Activated CD4-positive, alpha-beta T cell treated with anti-CD3 and anti-CD28 coated beads, Interleukin-2, Interleukin-6, amounts not matched to agents 100 ng/mL and 50 ng/mL, durations not matched to agents 16 hours and 8 hours (primary cell): ENCODE data around the gene TK2.
"Not testable (repeated sequence)": the region's sequence is repeated elsewhere in the genome, so short reads cannot be mapped to it uniquely, and the experiment has no call there.

Experiments used
- DNase-seq: peaks from one replicate; pipeline ENCODE4 v3.0.0-alpha.2; 2020

The TK2 gene

DNA sequence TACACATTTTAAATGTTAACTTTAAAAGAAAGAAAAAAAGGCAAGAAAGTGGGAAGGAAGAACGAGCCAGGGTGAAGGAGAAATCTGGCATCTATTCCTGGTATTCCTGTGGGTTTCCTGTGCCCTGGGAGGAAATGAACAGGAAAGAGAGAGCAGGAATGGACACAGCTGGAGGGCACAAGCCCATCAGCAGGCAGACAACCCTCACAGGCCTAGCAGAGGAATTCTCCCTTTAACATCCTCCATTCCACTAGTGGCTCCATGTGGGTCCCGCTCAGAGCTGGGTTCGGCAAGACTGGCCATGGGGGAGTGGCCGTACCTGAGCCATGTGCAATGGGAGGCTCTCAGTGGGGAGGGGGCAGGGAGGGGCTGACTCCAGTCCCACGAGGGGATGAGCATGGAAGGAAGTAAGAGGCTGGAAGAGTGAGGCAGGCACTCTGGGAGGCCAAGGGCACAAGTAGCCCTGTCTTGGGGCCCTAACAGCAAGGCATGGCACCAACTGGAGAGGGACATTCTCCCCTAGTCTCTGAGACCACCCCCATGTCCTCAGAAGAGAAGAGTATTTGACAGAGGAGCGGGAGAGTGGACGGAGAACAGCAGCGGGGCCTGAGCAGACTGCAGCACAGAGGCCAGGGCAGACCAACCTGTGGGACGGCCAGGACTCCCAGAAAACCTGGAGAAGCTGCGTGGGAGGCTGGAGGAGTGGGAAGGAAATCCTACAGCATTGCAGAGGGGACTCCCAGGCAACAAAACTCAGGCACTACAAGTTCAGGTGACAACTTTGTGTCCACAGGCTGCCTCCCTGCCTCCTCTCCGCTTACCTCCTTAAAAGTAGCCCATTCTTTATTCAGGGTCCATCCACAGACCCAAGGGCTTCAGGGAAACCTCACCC, 30.2 kb downstream of the TK2 start:
- DNase-seq, result no peak

- peak; percentile 36 for DNase-seq
Observed at GRCh38 chr16:66517586-66518263, 32.2 kb downstream of the TK2 start.

DNA sequence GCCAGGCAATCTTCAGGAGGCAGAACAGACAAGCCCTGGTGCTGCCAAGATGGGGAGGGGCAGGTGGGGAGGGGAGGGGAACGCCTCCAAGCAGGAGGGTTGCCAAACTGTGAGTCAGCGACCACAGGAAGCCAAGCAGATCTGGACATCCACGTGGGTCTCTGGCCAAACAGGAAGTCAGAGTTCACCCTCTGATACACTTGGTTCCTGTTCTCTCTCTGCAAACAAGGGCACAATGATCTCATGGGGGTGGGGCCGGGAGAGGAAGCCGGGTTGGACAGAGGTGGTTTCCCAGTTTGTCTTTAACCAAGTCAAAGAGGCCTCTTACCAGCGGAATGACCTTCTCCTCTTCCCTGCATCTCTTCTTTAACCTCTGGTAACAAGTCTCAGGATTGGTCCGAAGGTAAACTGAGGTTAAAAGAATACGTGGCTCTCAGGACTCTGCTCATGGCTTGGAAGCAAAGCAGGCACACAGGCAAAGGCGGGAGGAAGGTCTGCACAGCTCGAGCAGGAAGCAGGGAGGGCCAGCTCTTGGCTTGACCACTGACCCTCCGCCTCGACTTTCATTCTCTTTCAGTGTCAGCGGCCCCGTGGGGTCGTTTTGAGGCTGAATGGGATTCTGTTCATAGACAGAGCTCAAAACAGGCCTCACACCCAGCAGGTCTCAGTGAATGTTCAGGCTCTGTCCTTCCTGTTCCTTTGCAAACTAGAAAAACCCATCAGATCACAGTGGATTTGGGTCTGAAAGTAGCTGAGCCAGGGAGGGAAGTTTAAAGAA, 32.9 kb downstream of the TK2 start:
- peak; percentile 95 for DNase-seq

DNA sequence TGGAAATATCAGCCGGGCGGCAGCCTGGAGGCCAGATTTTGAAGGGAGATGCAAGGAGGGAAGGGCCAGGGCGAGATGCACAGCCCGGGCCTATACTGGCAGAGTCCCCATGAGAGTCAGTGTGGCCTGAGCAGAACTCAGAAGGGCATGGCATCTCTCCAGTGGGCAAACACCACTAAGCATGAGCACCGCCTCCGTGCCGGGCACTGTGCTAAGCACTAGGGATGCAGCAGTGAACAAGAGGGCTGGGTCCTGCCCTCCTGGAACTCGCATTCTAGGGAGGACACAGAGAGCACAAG, 33.5 kb downstream of the TK2 start:
- no peak for DNase-seq

GRCh38 chr16:66515596-66516508, 34.1 kb downstream of the TK2 start:
- peak; percentile 67 for DNase-seq

DNA sequence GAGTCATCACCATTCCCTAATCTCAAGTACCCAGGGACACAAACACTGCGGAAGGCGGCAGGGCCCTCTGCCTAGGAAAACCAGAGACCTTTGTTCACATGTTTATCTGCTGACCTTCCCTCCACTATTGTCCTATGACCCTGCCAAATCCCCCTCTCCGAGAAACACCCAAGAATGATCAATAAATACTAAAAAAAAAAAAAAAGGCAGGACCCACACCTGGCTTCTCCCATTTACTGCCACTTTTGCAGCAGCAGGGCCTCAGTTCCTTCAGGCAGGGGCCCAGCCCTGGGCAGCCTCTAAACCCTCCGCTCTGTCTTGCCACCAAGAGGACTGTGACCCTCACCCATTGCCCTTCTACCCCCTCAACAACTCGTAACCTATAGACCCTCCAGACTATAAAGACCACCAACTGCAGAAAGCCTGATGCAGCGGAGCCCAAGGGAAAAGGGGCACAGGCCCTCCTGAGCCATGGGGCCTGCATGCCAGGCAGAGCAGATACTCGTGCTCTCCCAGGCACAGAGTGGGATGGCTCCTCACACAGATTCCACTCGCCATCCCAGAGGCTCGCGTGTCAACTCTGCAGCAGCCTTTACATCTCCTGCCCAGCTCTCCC, 34.8 kb downstream of the TK2 start:
- DNase-seq, result not testable (repeated sequence)

- DNase-seq, result not testable (repeated sequence)
Observed at GRCh38 chr16:66514391-66514790, 35.5 kb downstream of the TK2 start.

GRCh38 chr16:66513111-66513723, 36.7 kb downstream of the TK2 start:
- DNase-seq, result no peak

DNA sequence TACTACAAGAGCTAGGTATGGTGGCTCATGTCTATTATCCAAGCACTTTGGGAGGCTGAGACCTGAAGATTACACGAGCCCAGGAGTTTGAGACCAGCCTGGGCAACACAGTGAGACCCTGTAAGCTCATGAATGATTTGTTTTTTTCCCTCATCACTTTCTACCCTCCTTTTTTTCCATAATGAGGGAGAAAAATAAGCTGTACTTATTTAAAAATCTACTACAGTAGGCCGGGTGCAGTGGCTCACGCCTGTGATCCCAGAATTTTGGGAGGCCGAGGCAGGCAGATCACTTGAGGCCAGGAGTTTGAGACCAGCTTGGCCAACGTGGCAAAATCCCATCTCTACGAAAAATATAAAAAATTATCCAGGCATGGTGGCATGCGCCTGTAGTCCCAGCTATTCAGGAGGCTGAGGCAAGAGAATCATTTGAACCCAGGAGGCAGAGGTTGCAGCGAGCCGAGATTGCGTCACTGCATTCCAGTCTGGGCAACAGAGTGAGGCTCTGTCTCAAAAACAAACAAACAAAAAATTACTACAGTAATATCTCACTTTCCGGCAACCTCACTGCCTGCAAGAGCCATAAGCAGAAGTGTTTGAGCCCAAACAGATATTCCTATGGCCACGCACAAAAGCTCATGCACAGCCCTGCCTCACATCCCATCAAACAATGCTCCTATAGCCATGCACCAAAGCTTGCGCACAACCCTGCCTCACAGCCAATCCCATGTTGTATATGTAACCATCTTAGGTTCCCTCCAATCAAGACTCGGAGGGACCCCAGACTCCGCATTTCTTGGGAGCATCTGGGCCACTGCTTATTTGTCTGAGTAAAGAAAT, 37.4 kb downstream of the TK2 start:
- no peak for DNase-seq

GRCh38 chr16:66511602-66512271, 38.2 kb downstream of the TK2 start:
- DNase-seq, result no peak

DNA sequence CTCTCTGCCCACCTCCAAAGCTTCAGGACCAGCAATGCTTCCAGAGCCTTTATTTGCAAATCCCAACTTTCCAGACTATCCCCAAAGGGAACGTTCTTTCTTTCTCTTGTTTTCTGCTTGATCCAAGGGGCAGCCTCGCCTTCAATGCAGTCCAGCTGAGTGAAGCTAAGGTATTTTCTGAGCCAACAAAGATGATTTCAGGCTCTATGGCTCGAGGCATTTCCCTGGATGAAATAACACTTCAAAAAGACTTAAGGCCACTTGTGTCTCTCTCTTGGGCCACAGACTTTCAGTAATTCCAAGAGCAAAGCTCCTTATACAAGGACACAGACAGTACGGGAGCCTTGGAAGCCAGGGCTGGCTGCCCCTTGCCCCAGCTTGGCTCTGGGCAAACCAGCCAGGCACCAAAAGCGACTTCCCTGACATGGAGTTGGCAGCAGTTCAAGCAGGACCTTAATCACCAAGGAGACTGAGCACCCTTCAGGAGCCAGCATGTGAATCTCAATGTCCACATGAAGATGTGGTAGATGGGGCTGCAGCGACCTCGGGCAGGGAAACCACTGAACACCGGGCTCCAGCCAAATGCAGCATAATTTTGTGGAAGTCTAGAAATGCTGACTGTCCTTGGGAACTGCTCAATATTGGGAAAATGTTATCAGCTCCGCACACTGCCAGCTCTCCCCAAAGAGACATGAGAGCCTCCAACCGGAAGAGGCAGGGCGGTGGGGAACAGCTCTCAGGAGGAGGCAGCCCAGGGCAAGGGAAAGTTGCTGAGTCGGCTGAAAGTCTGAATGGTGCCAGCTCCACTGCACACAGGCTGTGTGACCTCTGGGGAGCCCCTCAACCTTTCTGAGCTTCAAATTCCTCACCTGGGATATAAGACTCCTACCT, 39.0 kb downstream of the TK2 start:
- no peak for DNase-seq

DNA sequence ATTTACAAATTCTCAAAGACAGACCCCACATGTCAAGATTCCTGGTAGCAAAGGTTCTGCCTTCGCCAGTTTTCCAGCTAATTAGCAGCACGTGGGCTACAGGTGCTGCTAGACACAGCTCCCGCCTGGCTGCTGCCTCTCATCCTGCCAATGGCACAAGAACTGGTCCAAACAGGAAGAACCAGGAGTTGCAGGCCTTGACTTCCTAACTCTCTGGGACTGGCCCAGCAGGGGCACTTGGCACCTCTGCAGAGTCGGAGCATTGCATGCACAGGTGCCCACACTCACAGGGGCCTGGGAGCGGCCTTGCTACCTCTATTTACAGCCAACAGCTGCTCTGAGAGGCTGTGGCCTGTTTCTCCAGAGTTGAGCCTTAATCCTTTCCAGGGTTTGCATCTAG, 39.6 kb downstream of the TK2 start:
- DNase-seq, result no peak

- no peak for DNase-seq
Observed at GRCh38 chr16:66509576-66509975, 40.3 kb downstream of the TK2 start.

DNA sequence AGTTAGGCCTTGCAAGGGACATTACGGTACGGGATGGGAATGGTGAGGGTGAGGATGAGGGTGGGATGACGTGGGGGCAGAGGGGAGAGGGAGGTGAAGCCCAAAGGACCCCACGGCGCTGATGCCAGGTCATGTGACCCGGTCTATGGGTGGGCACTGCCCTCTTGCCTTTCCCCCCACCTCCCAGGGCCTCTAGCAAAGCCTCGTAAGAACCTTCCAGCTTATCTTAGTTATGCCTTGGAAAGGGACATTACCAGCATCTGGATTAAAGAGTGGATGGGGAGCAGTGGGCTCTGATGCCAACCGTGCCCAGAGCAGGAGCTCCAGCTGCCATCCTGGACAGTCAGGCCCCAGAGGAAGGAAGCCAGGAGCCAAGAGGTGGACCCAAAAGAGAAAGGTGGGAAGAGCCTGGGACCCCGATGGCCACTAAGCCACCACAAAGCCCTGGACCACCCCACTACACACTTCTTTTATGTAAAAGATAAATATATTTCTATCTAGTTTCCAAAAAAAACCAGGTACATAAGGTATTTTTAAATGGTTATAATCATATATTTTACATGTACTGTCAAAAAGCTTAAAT, 40.9 kb downstream of the TK2 start:
- DNase-seq, result no peak

DNA sequence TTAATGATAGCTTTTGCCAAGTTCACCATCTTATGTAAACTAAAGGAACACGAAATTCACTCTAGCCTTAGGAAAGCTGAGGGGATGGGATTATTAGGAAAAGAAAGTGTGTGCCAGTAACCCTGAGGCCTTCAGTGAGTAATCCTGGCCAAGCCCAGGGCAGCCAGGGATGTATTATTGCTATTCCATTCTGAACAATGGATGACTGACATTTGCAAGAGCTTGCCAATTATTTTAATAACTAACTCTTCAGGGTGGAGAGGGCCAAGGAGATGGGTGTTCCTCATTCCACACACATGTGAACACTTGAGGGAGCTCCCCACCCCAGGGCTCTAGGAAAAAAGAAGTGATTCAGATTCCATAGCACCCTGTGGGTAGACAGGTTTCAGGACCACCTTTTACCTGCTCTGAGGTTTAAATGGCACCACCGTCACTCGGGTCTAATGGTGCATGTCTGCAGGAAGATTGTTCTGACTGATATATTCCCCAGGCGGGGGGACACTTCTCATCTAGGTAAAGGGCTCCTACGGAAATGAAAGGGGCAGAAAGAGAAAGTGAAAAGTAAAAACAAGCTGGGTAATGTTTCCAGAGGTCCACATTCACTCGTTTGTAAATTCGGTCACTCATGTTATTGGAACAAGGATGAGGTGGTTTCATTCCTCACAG, 41.5 kb downstream of the TK2 start:
- no peak for DNase-seq

DNA sequence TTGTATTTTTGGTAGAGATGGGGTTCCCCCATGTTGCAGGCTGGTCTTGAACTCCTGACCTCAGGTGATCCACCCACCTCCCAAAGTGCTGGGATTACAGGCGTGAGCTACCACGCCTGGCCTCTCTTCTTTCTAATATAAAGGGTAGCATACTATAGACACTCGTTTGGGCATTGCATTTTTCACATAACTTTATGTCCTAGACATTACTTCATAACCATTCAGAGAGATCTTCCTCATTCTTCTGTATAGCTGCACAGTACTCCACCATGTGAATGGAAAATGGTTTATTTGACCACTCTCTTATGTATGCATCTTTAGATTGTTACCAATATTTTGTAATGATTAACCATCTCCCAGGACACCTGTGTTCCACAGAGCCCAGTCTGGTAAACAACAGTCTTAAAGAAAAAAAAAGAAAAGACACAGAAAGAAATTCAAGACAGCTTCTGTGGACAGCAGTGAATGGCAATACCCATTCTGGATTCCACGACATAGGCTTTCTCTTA, 42.1 kb downstream of the TK2 start:
- no peak for DNase-seq

DNA sequence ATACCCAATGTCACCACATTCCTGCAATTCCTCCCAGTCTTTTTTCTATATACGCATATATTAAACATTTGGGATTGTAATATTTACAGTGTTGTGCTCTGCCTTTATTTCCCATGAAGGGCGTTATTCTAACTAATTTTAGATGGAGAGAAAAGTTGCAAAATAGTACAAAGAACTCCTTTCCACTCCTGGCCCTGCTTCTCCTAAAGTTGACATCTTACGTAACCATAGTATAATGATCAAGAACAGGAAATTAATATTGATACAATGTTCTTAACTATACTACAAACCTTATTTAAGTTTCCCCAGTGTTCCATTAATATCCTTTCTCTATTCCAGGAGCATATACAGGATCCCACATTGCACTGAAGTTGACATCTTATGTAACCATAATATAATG, 46.3 kb downstream of the TK2 start:
- no peak for DNase-seq

GRCh38 chr16:66503030-66503429, 46.9 kb downstream of the TK2 start:
- no peak for DNase-seq
